RWPE2 (cell line): ENCODE data around the gene CXCR5.

Experiments used
- ATAC-seq: fragments of 200-7000 bp; cut with Tn5 transposase; 3 replicates; pipeline ENCODE4 v1.9.1; 2021; ENCODE audit warnings: low read depth
- DNase-seq: peaks from one replicate; pipeline ENCODE4 v3.0.0-alpha.2; 2020; ENCODE audit warnings: low spot score
- H3K27ac ChIP-seq: fragments of 450-650 bp; 2 replicates; pipeline ENCODE4 v1.5.1; 2017; ENCODE audit warnings: mild to moderate bottlenecking; ENCODE audit not compliant: poor library complexity, severe bottlenecking
- H3K27me3 ChIP-seq: fragments of 250-450 bp; sonication (Bioruptor Pico); 2 replicates; pipeline ENCODE4 v1.5.1; 2021; ENCODE audit warnings: mild to moderate bottlenecking, moderate library complexity; ENCODE audit not compliant: insufficient read depth, poor library complexity, severe bottlenecking
- H3K36me3 ChIP-seq: fragments of 250-450 bp; sonication (Bioruptor Pico); 2 replicates; pipeline ENCODE4 v1.5.1; 2020; ENCODE audit warnings: low read depth, mild to moderate bottlenecking, moderate library complexity
- H3K4me1 ChIP-seq: fragments of 250-450 bp; sonication (Bioruptor Pico); 2 replicates; pipeline ENCODE4 v1.5.1; 2021; ENCODE audit warnings: mild to moderate bottlenecking, moderate library complexity; ENCODE audit not compliant: insufficient read depth, poor library complexity, severe bottlenecking
- H3K4me3 ChIP-seq: fragments of 250-450 bp; sonication (Bioruptor Pico); 2 replicates; pipeline ENCODE4 v1.5.1; 2021; ENCODE audit warnings: mild to moderate bottlenecking, moderate library complexity; ENCODE audit not compliant: severe bottlenecking
- H3K9me3 ChIP-seq: fragments of 250-450 bp; sonication (Bioruptor Pico); 2 replicates; pipeline ENCODE4 v1.5.1; 2021; ENCODE audit warnings: mild to moderate bottlenecking, moderate library complexity; ENCODE audit not compliant: severe bottlenecking
- TF ChIP-seq, protein P1 (sequence below): fragments of 450-650 bp; IDR thresholded peaks from one replicate; pipeline ENCODE4 v1.5.1; 2017; ENCODE audit warnings: mild to moderate bottlenecking, moderate library complexity; ENCODE audit not compliant: poor library complexity, severe bottlenecking

The CXCR5 gene

DNA sequence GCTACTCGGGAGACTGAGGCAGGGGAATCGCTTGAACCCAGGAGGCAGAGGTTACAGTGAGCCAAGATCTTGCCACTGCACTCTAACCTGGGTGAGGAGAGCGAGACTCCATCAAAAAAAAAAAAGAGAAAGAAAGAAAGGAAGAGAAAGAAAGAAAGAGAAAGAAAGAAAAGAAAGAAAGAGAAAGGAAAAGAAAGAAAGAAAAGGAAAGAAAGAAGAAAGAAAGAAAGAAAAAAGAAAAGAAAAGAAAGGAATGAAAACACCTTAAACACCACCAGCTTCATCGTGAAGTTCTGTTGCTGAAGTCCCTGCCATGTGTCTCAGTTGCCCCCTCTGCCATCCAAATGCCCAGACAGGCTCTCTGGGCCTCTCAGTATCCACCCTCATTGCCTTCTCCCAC is 9.9 kb upstream of the CXCR5 start:
- Histone ChIP-seq H3K27ac (no peak overlapping the region), H3K9me3 (no peaks in the 10 kb centered on the region), H3K4me1 (no peaks in the 10 kb centered on the region), H3K27me3 (no peaks in the 10 kb centered on the region), H3K36me3 (no peaks in the 10 kb centered on the region), H3K4me3 (no peak overlapping the region)
- DNase-seq (no peak), ATAC-seq (no peak)
- TF ChIP-seq, protein P1, sequence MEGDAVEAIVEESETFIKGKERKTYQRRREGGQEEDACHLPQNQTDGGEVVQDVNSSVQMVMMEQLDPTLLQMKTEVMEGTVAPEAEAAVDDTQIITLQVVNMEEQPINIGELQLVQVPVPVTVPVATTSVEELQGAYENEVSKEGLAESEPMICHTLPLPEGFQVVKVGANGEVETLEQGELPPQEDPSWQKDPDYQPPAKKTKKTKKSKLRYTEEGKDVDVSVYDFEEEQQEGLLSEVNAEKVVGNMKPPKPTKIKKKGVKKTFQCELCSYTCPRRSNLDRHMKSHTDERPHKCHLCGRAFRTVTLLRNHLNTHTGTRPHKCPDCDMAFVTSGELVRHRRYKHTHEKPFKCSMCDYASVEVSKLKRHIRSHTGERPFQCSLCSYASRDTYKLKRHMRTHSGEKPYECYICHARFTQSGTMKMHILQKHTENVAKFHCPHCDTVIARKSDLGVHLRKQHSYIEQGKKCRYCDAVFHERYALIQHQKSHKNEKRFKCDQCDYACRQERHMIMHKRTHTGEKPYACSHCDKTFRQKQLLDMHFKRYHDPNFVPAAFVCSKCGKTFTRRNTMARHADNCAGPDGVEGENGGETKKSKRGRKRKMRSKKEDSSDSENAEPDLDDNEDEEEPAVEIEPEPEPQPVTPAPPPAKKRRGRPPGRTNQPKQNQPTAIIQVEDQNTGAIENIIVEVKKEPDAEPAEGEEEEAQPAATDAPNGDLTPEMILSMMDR, result no peak

DNA sequence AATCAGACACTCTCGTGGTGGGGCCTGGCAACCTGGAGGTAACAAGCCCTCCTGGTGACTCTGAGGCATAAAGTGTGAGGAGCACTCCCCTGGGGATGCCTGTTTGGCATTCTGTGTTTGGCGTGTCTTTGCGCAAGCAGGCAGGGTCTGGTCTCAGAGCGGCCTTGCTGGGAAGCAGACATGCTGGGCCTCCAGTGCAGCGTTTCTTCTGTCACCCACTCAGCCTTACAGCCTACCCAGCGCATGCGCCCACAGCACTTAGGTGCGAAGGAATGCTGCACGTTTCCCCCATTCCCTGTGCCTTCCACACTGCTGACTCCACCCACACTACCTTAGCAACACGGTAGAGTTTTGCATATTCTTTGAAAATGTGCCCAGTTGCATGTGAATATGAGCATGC is 7.4 kb upstream of the CXCR5 start:
- Histone ChIP-seq H3K27me3 (no peaks in the 10 kb centered on the region), H3K4me3 (no peak overlapping the region), H3K27ac (no peak overlapping the region), H3K9me3 (no peaks in the 10 kb centered on the region), H3K36me3 (no peaks in the 10 kb centered on the region), H3K4me1 (no peaks in the 10 kb centered on the region)
- TF ChIP-seq, protein P1, result no peak
- ATAC-seq (no peak), DNase-seq (no peak)

DNA sequence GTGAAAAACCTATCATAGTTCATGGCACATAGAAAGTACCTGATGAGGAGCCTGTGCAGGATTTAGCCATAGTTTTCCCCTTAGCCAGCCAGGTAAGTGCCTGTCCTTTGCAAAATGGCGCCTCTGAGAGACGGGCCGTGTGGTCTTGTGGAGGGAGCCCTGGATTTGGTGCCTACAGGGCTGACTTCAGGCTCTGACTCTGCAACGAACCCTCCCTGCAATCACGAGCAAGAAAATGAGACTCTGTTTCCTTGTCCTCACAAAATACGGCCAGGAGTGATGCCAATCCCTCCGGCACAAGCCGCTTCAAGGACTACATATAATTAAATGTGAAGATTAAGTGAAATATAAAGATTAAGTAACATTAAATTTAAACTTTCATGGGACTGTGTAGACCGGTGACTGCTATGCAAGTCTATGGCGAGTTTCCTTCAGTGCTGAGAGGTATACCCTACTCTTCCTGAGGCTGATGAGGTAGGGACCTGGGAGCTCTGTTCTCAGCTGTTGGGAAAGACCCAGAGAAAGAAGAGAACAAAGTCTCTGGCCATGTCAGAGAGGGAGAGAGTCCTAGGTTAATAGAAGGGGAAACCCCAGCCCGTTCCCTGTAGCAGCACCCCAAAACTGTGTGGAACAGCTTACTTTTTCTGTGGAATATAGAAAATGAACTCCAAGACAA is 6.1 kb upstream of the CXCR5 start:
- H3K9me3 ChIP-seq, result no peaks in the 10 kb centered on the region
- H3K4me1 ChIP-seq, result no peaks in the 10 kb centered on the region
- ATAC-seq (no peak), DNase-seq (no peak)
- H3K4me3 ChIP-seq, result no peak overlapping the region
- TF ChIP-seq, protein P1, result no peak
- no peak overlapping the region for H3K27ac ChIP-seq
- H3K36me3 ChIP-seq, result no peaks in the 10 kb centered on the region
- no peaks in the 10 kb centered on the region for H3K27me3 ChIP-seq

DNA sequence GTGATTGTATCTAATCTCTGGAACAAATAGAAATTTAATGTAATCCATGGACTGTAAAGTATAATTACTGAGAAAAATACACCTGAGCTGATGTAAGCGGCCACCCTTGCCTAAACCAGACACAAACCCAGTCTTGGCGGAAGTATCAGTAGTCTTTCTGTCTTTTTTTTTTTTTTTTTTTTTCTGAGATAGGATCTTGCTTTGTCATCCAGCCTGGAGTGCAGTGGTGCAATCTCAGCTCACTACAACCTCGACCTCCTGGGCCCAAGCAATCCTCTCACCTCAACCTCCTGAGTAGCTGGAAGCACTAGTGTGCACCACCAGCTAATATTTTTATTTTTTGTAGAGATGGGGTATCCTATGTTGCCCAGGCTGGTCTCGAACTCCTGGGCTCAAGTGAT is 5.5 kb upstream of the CXCR5 start:
- Histone ChIP-seq H3K9me3 (no peaks in the 10 kb centered on the region), H3K4me1 (no peaks in the 10 kb centered on the region), H3K27me3 (no peaks in the 10 kb centered on the region), H3K4me3 (no peak overlapping the region), H3K36me3 (no peaks in the 10 kb centered on the region), H3K27ac (no peak overlapping the region)
- ATAC-seq, result no peak
- TF ChIP-seq, protein P1, result no peak
- no peak for DNase-seq

DNA sequence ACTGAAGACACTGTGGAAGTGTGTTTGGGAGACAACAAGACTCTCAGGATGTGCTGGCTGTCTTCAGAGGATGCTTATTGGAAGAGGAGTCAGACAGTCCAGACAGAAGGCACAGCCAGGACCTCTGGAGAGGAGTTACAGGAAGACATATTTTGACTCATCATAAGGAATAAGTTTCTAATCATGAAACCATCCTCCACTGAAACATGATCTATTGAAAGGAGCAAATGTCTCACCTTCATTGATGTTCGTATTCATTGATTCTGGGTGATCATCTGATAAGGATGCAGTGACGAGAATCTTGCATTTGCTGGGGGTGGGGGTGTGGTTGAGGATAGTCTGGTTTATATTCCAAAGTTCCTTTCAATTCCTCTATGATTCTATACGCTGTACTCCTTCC is 2.5 kb upstream of the CXCR5 start:
- no peak for DNase-seq
- Histone ChIP-seq H3K27me3 (no peaks in the 10 kb centered on the region), H3K27ac (no peak overlapping the region), H3K9me3 (no peaks in the 10 kb centered on the region), H3K4me1 (no peaks in the 10 kb centered on the region), H3K36me3 (no peaks in the 10 kb centered on the region), H3K4me3 (no peak overlapping the region)
- TF ChIP-seq, protein P1, result no peak
- ATAC-seq, result no peak
